GM12891 (cell line): ENCODE data around the gene DIS3L2.

Experiments
- PAX5 ChIP-seq: IDR thresholded peaks from 2 replicates; pipeline ENCODE4 v1.6.1; 2011; ENCODE audit warnings: low read length, moderate library complexity, mild to moderate bottlenecking; ENCODE audit not compliant: insufficient read depth, severe bottlenecking
- POLR2A ChIP-seq: IDR thresholded peaks from 2 replicates; pipeline ENCODE4 v1.6.1; 2011; ENCODE audit warnings: low read depth, low read length, control low read depth
- POLR2AphosphoS5 ChIP-seq: IDR thresholded peaks from 2 replicates; pipeline ENCODE4 v1.6.1; 2011; ENCODE audit warnings: low read depth, low read length, control low read depth
- SPI1 ChIP-seq: IDR thresholded peaks from 2 replicates; pipeline ENCODE4 v1.6.1; 2011; ENCODE audit warnings: low read depth, low read length, control low read depth
- TAF1 ChIP-seq: IDR thresholded peaks from 2 replicates; pipeline ENCODE4 v1.6.1; 2011; ENCODE audit warnings: low read depth, low read length, control low read depth

GRCh38 chr2:232265329-232265728 lies 303.8 kb downstream of the DIS3L2 start:
- TF ChIP-seq POLR2A: no peak
- no peak for TF ChIP-seq POLR2AphosphoS5
- TF ChIP-seq TAF1: no peak
- no peak for TF ChIP-seq SPI1
- no peak for TF ChIP-seq PAX5
